H1 (cell line): ENCODE data around the gene PPP1R11. TPM values are rescaled to one million over a fixed set of nuclear protein-coding genes. Genes with fewer than 3 reads are reported as not detected.

Source experiments
- CTCF ChIA-PET: fragments of 300-600 bp; sonication (Branson Sonifier 250); formaldehyde crosslinking; loops from one replicate; lab custom pipeline; 2021; ENCODE audit not compliant: partially characterized antibody; lab: Charles Lee
- POLR2A ChIA-PET: fragments of 300-600 bp; sonication (Branson Sonifier 250); formaldehyde crosslinking; loops from one replicate; lab custom pipeline; 2021; ENCODE audit warnings: inconsistent platforms; ENCODE audit not compliant: partially characterized antibody; lab: Charles Lee
- DNase-seq, 2 experiments: peaks; one replicate each; pipeline versions ENCODE4 v3.0.0 to v3.0.0-alpha.2; 2010 to 2022; ENCODE audit warnings: low spot score in 2 of 2, low read depth in 1 of 2, mixed read lengths in 1 of 2
- FAIRE-seq: peaks from 2 replicates; lab custom pipeline; 2011; peaks lifted over from hg19 to GRCh38; lab: Jason Lieb, UNC
- H2AFZ ChIP-seq: 2 replicates; pipeline ENCODE4 v1.8.1; 2012; ENCODE audit warnings: low read length, inconsistent platforms
- H2AK5ac ChIP-seq: 2 replicates; pipeline ENCODE4 v1.6.1; 2013; ENCODE audit warnings: low read depth, low read length
- H2BK120ac ChIP-seq: replicated peaks from 2 replicates; pipeline ENCODE3; 2013; ENCODE audit warnings: low read depth, low read length, inconsistent platforms
- H2BK12ac ChIP-seq: 2 replicates; pipeline ENCODE4 v1.6.1; 2013; ENCODE audit warnings: low read depth, low read length
- H2BK15ac ChIP-seq: 2 replicates; pipeline ENCODE4 v1.6.1; 2013; ENCODE audit warnings: low read length
- H2BK20ac ChIP-seq: 2 replicates; pipeline ENCODE4 v1.6.1; 2013; ENCODE audit warnings: low read length
- H2BK5ac ChIP-seq: 2 replicates; pipeline ENCODE4 v1.6.1; 2013; ENCODE audit warnings: low read depth, low read length
- H3K14ac ChIP-seq: 2 replicates; pipeline ENCODE4 v1.6.1; 2013; ENCODE audit warnings: inconsistent platforms; ENCODE audit not compliant: insufficient read length
- H3K18ac ChIP-seq: 2 replicates; pipeline ENCODE4 v1.6.1; 2013; ENCODE audit warnings: low read length; ENCODE audit errors: extremely low read depth
- H3K23ac ChIP-seq: 2 replicates; pipeline ENCODE4 v1.6.1; 2013; ENCODE audit warnings: inconsistent platforms; ENCODE audit not compliant: insufficient read length
- H3K23me2 ChIP-seq: 2 replicates; pipeline ENCODE4 v1.6.1; 2013; ENCODE audit warnings: low read depth, low read length
- H3K27ac ChIP-seq: 2 replicates; pipeline ENCODE4 v1.6.1; 2011; ENCODE audit warnings: low read depth, low read length, inconsistent platforms
- H3K27me3 ChIP-seq, 4 experiments: replicated peaks in 1 of 4; 1 replicate in 1 of 4; 2 replicates in 3 of 4; pipeline versions ENCODE4 v1.6.1 to v1.8.1; 2011 to 2013; ENCODE audit warnings: low read length in 3 of 4, mild to moderate bottlenecking in 3 of 4, inconsistent platforms in 2 of 4, mixed read lengths in 2 of 4, moderate library complexity in 1 of 4; ENCODE audit not compliant: control insufficient read depth in 3 of 4, insufficient read depth in 3 of 4; ENCODE audit errors: extremely low read depth in 1 of 4
- H3K36me3 ChIP-seq, 4 experiments: 2 replicates each; pipeline versions ENCODE4 v1.6.1 to v1.8.1; 2011 to 2013; ENCODE audit warnings: mild to moderate bottlenecking in 4 of 4, low read length in 3 of 4, moderate library complexity in 2 of 4, control low read depth in 1 of 4, inconsistent platforms in 1 of 4; ENCODE audit not compliant: insufficient read depth in 4 of 4, control insufficient read depth in 2 of 4
- H3K4ac ChIP-seq: replicated peaks from 2 replicates; pipeline ENCODE3; 2013; ENCODE audit warnings: low read length, low read depth, mixed read lengths, inconsistent platforms; ENCODE audit not compliant: insufficient read length
- H3K4me1 ChIP-seq, 4 experiments: replicated peaks in 1 of 4; 1 replicate in 1 of 4; 2 replicates in 3 of 4; pipeline versions ENCODE4 v1.6.1 to v1.8.1; 2011 to 2013; ENCODE audit warnings: low read length in 3 of 4, inconsistent platforms in 2 of 4, mixed read lengths in 1 of 4; ENCODE audit not compliant: insufficient read depth in 4 of 4, control insufficient read depth in 3 of 4
- H3K4me2 ChIP-seq, 2 experiments: 2 replicates each; pipeline versions ENCODE4 v1.6.1 to v1.8.1; 2011 to 2013; ENCODE audit warnings: low read depth in 2 of 2, low read length in 2 of 2, control low read depth in 1 of 2, inconsistent platforms in 1 of 2, mild to moderate bottlenecking in 1 of 2; ENCODE audit not compliant: insufficient read depth in 1 of 2
- H3K4me3 ChIP-seq, 4 experiments: fragments of 200-600, 300-600 bp in 1 of 4; sonication (generic), shearing (Covaris generic), sonication (Bioruptor Twin) in 1 of 4; 2 replicates each; pipeline versions ENCODE4 v1.5.1 to v1.8.1; 2011 to 2016; ENCODE audit warnings: low read length in 4 of 4, low read depth in 3 of 4, control low read depth in 2 of 4, inconsistent platforms in 2 of 4, mild to moderate bottlenecking in 2 of 4, mixed read lengths in 1 of 4, moderate library complexity in 1 of 4; ENCODE audit not compliant: insufficient read depth in 2 of 4; ENCODE audit errors: extremely low read depth in 1 of 4
- H3K56ac ChIP-seq: replicated peaks from 2 replicates; pipeline ENCODE3; 2013; ENCODE audit warnings: low read depth, mild to moderate bottlenecking, mixed read lengths, low read length, inconsistent platforms; ENCODE audit not compliant: insufficient read length
- H3K79me1 ChIP-seq: 2 replicates; pipeline ENCODE4 v1.6.1; 2013; ENCODE audit warnings: low read depth, low read length, control low read depth
- H3K79me2 ChIP-seq, 2 experiments: 2 replicates each; pipeline versions ENCODE4 v1.6.1 to v1.8.1; 2012 to 2013; ENCODE audit warnings: low read length in 2 of 2, mild to moderate bottlenecking in 2 of 2, inconsistent platforms in 1 of 2; ENCODE audit not compliant: insufficient read depth in 2 of 2, control insufficient read depth in 1 of 2
- H3K9ac ChIP-seq, 4 experiments: replicated peaks in 1 of 4; 1 replicate in 1 of 4; 2 replicates in 3 of 4; pipeline versions ENCODE4 v1.6.1 to v1.8.1; 2011 to 2013; ENCODE audit warnings: low read depth in 3 of 4, low read length in 3 of 4, control low read depth in 2 of 4, mild to moderate bottlenecking in 2 of 4, moderate library complexity in 2 of 4, inconsistent platforms in 1 of 4; ENCODE audit errors: extremely low read depth in 1 of 4
- H3K9me3 ChIP-seq, 2 experiments: 2 replicates each; pipeline versions ENCODE4 v1.6.1 to v1.8.1; 2012 to 2013; ENCODE audit warnings: mild to moderate bottlenecking in 2 of 2, moderate library complexity in 2 of 2, control low read depth in 1 of 2, inconsistent platforms in 1 of 2, low read depth in 1 of 2, low read length in 1 of 2, mixed read lengths in 1 of 2; ENCODE audit not compliant: insufficient read depth in 2 of 2
- H4K20me1 ChIP-seq, 2 experiments: replicated peaks in 1 of 2; 2 replicates each; pipeline versions ENCODE3 to v1.8.1; 2011 to 2013; ENCODE audit warnings: inconsistent platforms in 2 of 2, low read length in 2 of 2, mild to moderate bottlenecking in 1 of 2; ENCODE audit not compliant: insufficient read depth in 2 of 2, control insufficient read depth in 1 of 2
- H4K5ac ChIP-seq: 2 replicates; pipeline ENCODE4 v1.6.1; 2013; ENCODE audit warnings: low read length, low read depth, mixed read lengths, inconsistent platforms; ENCODE audit not compliant: insufficient read length
- H4K8ac ChIP-seq: 2 replicates; pipeline ENCODE4 v1.8.0; 2013; ENCODE audit warnings: mild to moderate bottlenecking, moderate library complexity, low read length, inconsistent platforms; ENCODE audit not compliant: insufficient read depth; ENCODE audit errors: extremely low read depth
- H4K91ac ChIP-seq: replicated peaks from 2 replicates; pipeline ENCODE3; 2013; ENCODE audit warnings: low read length, mixed read lengths, inconsistent platforms; ENCODE audit not compliant: insufficient read length
- HDAC6 ChIP-seq: IDR thresholded peaks from one replicate; pipeline ENCODE4 v1.7.1; 2012; ENCODE audit warnings: low read depth, mild to moderate bottlenecking, inconsistent platforms, low read length, moderate library complexity
- WGBS, 2 experiments: shearing (Covaris generic) in 1 of 2; methylation state at CpG; one replicate each; pipeline versions ENCODE4 v1.1.6 to v1.1.7; 2013 to 2015; ENCODE audit warnings: low lambda C conversion rate in 2 of 2, mixed read lengths in 2 of 2, inconsistent platforms in 1 of 2, low coverage in 1 of 2, missing lambda C conversion rate in 1 of 2; ENCODE audit not compliant: insufficient replicate concordance in 2 of 2, insufficient coverage in 1 of 2, insufficient read length in 1 of 2; ENCODE audit errors: extremely low coverage in 1 of 2, missing lambda C conversion rate in 1 of 2; 5-methylcytosine and 5-hydroxymethylcytosine counted together
- polyA plus RNA-seq, 7 experiments: library from polyadenylated mRNA; depleted of rRNA in 3 of 7; stranded (reverse) in 5 of 7; unstranded in 2 of 7; fragments of >200 nt in 5 of 7; fragments of 200-250 nt in 2 of 7; gene quantifications; 1 replicate in 5 of 7; 2 replicates in 1 of 7; 4 replicates in 1 of 7; pipeline versions ENCODE4 v1.2.1 to v1.2.3, GENCODE V29; 2011 to 2013; ENCODE audit warnings: missing spikeins in 2 of 7, mixed read lengths in 2 of 7
- total RNA-seq: library from RNA; stranded (reverse); fragmentation: NEBNext Ultra II Directional; extraction: Animal tissue kit (Norgen Biotek cat#: 25700); gene quantifications from 2 replicates; pipeline ENCODE4 v1.2.1, GENCODE V29; 2021

The PPP1R11 gene
- total and polyA plus RNA-seq, 2 of the 8 experiments (the other 6 are each of a cell fraction or from before 2014, with no cell fraction given), result 26.1 to 32.8 TPM

GRCh38 chr6:30042476-30042875, 24.5 kb upstream of the PPP1R11 start:
- no peak for DNase-seq
- CTCF ChIA-PET, result no interaction called here
- Histone ChIP-seq H4K8ac (no peak overlapping the region), H3K4me3 (no peak overlapping the region), H3K36me3 (no peaks in the 10 kb centered on the region), H3K4me1 (no peaks in the 10 kb centered on the region), H3K4me2 (no peak overlapping the region), H3K27me3 (no peaks in the 10 kb centered on the region), H3K23me2 (no peaks in the 10 kb centered on the region), H2BK120ac (no peak overlapping the region), H3K9ac (no peak overlapping the region), H2AK5ac (no peak overlapping the region), H4K20me1 (peaks cover 1 to 2% of the 10 kb centered on the region in 2 experiments)
- TF ChIP-seq HDAC6, result no peak
- TF ChIP-seq, all 59 proteins: peak for 0
- H2BK5ac ChIP-seq, result no peak overlapping the region
- H2AFZ ChIP-seq, result no peak overlapping the region
- no peak overlapping the region for H2BK20ac ChIP-seq
- no peaks in the 10 kb centered on the region for H3K79me1 ChIP-seq
- H3K79me2 ChIP-seq, result no peaks in the 10 kb centered on the region
- WGBS, 2 experiments, result 82% methylated on average over 1 of the region's 1 CpG; no CpG with 5 or more reads in 1 of the 2 experiments
- no peak overlapping the region for H4K5ac ChIP-seq
- H3K14ac ChIP-seq, result no peak overlapping the region
- no peak for FAIRE-seq
- no peak overlapping the region for H2BK12ac ChIP-seq
- no peak overlapping the region for H3K56ac ChIP-seq
- no peaks in the 10 kb centered on the region for H3K9me3 ChIP-seq
- no peak overlapping the region for H3K27ac ChIP-seq
- no peak overlapping the region for H2BK15ac ChIP-seq
- no peak overlapping the region for H4K91ac ChIP-seq
- no peak overlapping the region for H3K23ac ChIP-seq
- no peak overlapping the region for H3K4ac ChIP-seq
- POLR2A ChIA-PET, result no interaction called here
- no peak overlapping the region for H3K18ac ChIP-seq
